Stimulated activated CD4-positive, alpha-beta T cell treated with anti-CD3 and anti-CD28 coated beads, Interleukin-15, amount 100 ng/mL, for 48 hours (primary cell): ENCODE data around the gene INTS1.

Experiments used
- DNase-seq, 2 donors: peaks; one replicate each; pipeline ENCODE4 v3.0.0-alpha.2; 2020; ENCODE audit warnings: low read depth in 2 of 2

Gene INTS1

GRCh38 chr7:1489336-1489735 lies 14.9 kb downstream of the INTS1 start:
- no peak for DNase-seq

GRCh38 chr7:1488016-1488415 lies 16.2 kb downstream of the INTS1 start:
- no peak for DNase-seq

- no peak for DNase-seq
Measured at GRCh38 chr7:1487466-1487865, 16.7 kb downstream of the INTS1 start.

- no peak for DNase-seq
Measured at GRCh38 chr7:1486571-1486970, 17.6 kb downstream of the INTS1 start.

GRCh38 chr7:1485156-1485555 lies 19.0 kb downstream of the INTS1 start:
- DNase-seq, result no peak

- DNase-seq, result no peak
Measured at GRCh38 chr7:1484569-1484968, 19.6 kb downstream of the INTS1 start.

- no peak for DNase-seq
Measured at GRCh38 chr7:1483536-1484505, 20.4 kb downstream of the INTS1 start.

- no peak for DNase-seq
Measured at GRCh38 chr7:1483079-1483478, 21.1 kb downstream of the INTS1 start.

- DNase-seq, result no peak
Measured at GRCh38 chr7:1481300-1481699, 22.9 kb downstream of the INTS1 start.

- no peak for DNase-seq
Measured at GRCh38 chr7:1480670-1481069, 23.5 kb downstream of the INTS1 start.

- no peak for DNase-seq
Measured at GRCh38 chr7:1479287-1479686, 24.9 kb downstream of the INTS1 start.

GRCh38 chr7:1478480-1478879 lies 25.7 kb downstream of the INTS1 start:
- no peak for DNase-seq

GRCh38 chr7:1476859-1477258 lies 27.3 kb downstream of the INTS1 start:
- DNase-seq, result no peak

- DNase-seq, result no peak
Measured at GRCh38 chr7:1475991-1476390, 28.2 kb downstream of the INTS1 start.

GRCh38 chr7:1475393-1475792 lies 28.8 kb downstream of the INTS1 start:
- no peak for DNase-seq

GRCh38 chr7:1474736-1475135 lies 29.5 kb downstream of the INTS1 start:
- DNase-seq, result no peak

- DNase-seq, result peak; percentile 79 to 84
Measured at GRCh38 chr7:1473864-1474512, 30.2 kb downstream of the INTS1 start.

- DNase-seq, result no peak
Measured at GRCh38 chr7:1470901-1471300, 33.3 kb downstream of the INTS1 start.

- DNase-seq, result no peak
Measured at GRCh38 chr7:1468643-1469298, 35.4 kb downstream of the INTS1 start.

- DNase-seq, result no peak
Measured at GRCh38 chr7:1468203-1468602, 36.0 kb downstream of the INTS1 start.

- DNase-seq, result no peak
Measured at GRCh38 chr7:1466524-1467271, 37.5 kb downstream of the INTS1 start.

- no peak for DNase-seq
Measured at GRCh38 chr7:1464694-1465093, 39.5 kb downstream of the INTS1 start.
